Medulla oblongata (tissue), 1 donor: ENCODE results near the gene CAMK4.

Experiments used
- DNase-seq: peaks from one replicate; pipeline ENCODE4 v3.0.0-alpha.2; 2015; ENCODE audit errors: extremely low spot score

CAMK4 gene

DNA sequence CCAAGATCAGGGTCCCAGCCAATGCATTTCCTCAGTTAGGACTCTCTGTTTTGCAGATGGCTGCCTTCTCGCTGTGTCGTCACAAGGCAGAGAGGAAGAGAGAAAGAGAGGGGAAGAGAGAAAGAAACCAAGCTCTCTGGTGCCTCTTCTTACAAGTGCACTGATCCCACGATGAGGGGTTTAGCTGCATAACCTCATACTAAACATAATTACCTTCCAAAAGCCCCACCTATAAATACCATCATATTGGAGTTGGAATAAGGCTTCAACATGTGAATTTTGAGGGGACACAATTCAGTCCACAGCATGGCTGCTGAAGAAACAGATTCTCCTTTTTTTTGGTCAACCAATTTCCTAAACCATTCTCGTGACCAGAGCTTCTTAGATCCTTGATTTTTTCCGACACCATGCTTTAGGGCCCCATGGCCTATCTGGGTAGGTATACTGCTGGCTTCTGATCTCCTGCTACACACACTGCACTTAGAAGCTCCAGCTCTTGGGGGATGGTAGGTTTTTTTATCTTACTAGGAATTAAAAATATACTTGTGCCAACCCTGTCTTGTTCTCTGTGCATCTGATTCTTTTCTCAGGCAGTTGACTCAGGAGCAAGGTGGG lies 5.1 kb downstream of the CAMK4 start:
- no peak for DNase-seq

DNA sequence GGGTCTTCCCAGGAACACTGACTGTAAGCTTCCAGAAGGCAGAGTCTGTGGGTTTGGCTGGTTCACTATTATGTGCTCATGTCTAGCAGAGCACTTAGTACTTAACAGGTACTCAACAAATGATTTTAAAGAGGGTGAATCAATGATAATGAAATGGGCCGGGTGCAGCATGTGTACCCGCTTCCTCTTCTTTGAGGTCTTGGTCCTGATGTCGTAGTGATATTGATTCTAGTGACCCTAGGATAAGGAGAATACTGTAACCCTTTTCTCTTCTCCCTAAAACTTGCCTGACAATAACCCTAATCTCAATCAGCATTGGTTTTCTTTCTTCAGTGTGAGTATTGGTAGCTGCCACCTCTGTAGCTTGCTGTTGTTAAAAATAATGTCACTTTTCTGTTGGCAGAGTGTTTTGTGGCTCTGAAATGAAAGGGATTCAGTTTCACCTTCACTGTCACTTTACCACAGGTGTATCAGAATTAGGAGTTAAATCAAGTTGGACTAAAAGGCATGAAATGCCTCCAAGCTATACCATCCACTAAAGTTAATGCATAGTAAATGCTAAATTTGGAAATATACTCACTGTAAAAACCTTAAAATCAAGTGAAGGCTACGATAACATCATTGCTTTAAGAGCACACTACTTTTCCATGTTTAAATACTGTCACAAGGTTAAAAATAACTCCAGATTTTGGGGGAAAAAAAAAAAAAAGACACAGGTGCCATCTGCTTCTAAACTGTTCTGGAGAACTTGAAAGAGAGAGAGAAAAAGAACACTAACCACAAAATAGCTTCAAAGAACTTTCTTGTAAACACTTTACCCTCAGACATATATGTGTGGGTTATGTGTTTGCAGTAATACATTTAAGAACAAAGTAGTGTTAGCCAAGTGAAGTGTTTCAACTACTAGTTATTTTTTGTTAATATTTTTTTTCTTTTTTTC lies 6.0 kb downstream of the CAMK4 start:
- no peak for DNase-seq

DNA sequence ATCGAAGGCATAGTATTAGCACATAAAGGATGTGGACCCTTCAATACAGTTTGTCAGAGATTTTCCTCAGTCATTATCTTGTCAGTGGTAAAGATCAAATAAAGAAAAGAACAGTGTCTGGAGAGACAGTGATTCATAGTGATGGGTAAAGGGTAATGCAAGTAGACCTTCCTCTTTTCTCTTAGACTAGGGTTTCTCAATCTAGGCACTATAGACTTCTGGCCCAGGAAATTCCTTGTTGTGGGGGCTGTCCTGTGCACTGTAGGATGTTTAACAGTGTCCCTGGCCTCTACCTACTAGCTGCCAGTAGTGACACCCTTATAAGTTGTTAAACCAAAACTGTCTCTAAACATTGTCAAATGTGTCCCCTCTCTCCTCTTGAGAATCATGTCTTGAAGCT lies 6.9 kb downstream of the CAMK4 start:
- no peak for DNase-seq

DNA sequence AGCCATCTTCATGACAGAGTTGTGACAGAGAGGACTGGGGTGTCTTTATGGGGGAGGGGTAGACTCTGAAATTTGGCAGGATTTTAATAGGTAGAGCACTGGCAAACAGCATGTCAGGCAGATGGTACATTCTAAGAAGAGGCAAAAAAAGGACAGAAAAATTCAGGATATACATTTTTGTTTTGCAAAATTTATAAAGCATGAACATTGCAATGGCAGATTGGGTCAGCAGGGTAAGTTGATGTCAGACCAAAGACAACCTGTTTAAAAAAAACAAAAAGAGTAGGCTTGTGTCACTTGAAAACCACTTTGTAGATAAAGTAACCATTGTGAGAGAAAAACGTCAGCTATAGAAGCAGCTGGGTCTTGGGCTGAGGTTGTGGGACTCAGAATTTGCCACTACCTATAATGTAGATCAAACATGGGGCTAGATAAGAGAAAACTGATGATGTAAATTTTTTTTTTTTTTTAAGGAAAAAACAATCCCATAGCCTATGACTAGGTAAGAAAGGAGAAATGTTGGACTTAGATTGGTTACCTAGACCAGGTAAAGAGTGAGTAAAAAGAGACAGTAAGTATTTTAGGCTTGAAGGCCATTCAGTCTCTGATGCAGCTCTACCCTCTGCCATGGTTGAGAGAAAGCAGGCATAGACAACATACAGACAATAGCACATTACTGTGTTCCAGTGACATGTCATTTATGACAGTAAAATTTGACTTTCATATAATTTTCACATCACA lies 8.3 kb downstream of the CAMK4 start:
- no peak for DNase-seq

DNA sequence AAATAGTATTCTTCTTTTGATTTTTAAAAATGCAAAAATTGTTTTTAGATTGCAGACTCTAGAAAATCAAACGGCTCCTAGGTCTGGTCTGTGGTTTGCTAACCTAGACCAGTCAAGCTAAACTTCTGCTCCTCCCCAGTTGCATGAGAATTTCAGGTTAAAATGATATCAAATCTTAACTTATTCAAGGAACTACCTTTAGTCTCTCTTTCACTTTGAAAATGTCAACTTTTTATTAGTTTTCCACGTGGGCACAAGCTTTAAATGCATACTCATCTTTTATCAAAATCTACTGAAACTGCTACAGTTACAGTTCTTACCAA lies 8.8 kb downstream of the CAMK4 start:
- DNase-seq, result no peak

DNA sequence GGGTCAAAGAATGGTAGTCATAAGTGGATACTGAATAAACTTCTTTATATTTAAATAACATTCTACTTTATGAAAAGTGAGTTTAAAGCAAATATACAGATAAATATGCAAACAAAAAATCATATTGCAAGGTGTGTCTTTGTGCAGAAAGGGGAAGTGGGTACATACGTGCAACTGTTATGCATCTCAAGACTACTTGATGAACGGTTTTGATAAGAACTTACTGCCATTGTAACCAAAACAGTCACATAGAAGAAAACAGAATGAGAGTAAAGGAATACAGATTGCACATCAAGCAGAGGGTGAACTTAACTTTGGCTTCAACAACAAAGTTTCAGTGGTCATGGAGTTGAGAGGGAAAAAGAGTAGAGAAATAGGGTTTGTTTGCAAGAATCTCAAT lies 9.9 kb downstream of the CAMK4 start:
- DNase-seq, result no peak

DNA sequence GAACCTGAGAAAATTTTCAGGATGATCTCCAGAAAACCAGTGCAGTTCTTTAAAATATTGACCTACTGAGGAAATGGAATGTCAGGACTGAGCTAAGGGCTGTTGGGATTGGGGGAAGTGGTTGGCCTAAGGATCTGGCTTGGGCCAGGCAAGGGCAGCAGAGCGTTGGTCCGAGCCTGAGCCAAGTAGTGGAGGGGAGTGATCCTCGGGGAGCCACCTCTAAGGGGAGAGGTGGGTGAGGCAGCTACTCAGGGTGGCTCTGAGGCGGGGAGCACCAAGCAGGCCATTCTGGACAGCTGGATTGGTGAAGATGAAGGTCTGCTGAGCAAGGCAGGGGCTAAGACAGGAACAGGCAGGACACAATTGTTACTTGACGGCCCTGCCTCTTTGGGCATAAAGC lies 11.5 kb downstream of the CAMK4 start:
- DNase-seq, result no peak

DNA sequence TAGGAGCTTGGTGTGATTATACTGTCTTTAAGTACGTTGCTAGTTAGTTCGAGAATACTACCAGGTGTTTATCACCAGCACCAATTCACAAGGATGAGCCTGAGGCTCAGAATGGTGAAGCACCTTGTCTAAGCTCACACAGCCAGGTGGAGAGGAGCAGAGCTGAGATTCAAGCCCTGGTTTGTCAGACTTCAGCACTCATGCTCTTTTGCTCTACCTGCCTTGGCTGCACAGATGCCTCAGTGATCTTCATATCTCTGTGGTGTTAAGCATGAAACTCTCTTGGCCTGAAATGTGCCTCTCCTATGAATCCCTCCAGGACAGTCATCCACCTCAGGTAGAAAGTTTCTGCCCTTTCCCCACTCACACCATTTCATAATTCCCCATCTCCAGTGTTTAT lies 12.2 kb downstream of the CAMK4 start:
- DNase-seq, result no peak

DNA sequence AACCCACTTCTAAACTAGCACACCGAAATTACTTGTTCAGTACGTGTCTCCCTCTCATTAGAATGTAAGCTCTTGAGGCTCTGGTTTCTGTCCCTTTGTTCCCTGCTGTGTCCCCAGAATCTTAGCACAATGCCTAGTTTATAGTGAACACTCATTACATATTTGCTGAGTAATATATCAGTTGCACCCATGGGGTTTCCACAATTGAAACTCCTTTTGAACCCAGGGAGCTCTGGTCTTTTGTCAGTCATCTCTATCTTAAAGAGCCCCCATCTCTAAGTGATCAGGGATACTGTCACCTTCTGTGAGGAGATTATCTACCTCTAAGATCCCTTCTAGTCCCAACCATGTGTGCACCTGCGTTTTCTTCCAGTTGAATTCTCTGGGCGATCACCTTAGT lies 12.8 kb downstream of the CAMK4 start:
- DNase-seq, result no peak

DNA sequence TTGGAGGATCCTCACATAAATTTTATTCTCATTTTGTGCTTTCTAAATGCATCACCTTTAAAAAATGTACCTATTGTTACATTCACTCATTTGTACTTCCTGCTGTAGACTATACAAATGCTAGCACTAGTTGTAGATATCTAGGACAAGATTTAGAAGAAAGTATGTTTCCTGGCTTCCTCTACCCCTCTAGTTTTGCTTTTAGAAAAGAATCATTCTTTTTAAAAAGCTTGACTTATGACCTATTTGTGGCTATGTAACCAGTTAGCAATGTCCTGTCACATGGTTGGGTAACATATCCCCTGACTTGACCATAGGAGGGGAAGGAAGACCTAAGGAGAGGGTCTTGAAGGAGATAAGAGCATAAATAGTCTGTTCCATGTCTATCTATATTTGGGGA lies 13.3 kb downstream of the CAMK4 start:
- no peak for DNase-seq

DNA sequence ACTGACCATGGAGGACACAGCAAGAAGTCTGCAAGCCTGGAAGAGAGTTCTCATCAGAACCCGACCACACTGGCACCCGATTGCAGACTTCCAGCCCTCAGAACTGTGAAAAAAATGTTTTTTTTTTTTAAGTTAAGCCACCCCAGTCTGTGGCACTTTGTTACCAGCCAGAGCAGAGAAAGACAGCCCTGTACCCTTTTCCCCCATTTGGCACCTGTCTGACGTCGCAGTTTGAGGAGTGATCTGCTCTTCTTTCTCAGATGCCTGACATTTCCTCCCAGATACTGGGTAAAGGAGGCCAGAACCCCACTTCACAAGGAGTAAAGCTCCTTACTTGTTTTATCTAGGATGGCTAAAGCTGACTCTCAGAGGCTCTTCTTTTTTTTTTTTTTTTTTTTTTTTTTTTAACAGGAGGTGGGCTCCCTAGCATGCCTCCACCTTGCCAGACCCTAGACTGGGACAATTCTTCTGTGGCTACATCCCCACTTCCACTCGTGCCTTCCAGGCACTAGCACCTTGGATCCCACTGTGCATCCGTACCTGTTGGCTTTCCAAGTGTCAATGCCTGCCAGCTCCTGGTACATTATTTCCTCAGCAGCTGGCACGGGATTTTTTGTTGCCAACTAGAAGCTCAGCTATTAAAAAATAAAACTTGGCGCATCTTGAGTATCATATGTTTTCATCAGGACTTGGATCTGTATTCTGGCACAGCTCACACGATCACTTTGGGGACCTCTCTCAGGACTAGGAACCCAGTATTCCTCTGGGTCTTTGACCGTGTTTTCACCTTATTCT lies 14.4 kb downstream of the CAMK4 start:
- DNase-seq, result no peak

DNA sequence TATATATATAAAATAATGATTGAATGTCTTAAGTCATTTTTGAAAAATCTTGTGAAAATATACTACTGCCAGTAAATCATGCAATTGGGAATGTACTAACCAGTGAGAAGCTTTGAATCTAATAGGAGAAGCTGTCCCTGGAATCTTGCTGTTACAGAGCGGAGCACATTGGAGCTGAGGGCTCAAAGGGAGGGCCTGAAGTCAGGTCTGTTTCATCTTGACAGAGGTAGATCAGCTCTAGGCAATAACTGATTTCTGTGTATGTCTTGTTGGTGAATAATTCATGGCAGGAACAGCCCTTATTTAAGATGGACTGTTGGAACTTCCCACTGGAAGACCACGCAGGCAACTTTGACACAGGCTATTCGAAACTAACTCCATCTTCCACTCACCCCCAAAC lies 17.5 kb downstream of the CAMK4 start:
- DNase-seq, result no peak

DNA sequence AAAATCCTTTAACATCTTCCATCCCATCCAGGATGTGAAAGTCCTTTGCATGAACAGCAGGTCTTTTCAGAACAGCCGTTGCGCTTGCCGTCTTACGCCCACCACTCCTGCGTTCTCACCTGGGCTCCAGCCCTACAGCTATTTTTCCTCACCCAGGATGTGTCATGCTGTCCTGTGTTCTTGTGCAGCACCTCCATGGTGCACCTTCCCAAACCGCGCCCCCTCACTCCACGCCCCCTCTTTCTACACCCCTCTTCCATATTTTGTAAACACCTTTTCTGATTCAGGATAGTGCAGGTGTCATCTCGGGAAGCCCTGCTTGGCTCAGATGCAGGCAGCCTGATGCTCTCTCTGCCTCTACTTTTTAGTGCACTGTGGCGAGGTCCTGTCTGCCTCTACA lies 18.4 kb downstream of the CAMK4 start:
- no peak for DNase-seq

DNA sequence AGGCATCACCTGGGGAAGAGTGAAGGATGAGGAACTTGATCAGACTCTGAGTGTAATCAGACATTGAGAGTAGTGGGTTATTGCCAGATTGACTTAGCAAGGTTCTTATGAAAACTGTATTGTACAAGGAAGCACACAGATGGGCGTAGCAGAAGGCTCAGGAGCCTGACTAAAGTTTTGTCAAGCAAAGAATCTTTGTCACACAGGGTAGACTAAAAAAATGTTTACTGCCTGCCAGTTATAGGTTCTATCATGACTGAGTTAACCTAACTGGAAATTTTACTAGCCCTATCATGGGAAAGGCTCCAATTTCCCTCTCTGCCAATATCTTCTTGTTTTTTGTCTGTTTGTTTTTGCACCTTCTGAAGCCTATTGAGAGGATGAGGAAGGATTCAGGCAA lies 19.1 kb downstream of the CAMK4 start:
- no peak for DNase-seq

DNA sequence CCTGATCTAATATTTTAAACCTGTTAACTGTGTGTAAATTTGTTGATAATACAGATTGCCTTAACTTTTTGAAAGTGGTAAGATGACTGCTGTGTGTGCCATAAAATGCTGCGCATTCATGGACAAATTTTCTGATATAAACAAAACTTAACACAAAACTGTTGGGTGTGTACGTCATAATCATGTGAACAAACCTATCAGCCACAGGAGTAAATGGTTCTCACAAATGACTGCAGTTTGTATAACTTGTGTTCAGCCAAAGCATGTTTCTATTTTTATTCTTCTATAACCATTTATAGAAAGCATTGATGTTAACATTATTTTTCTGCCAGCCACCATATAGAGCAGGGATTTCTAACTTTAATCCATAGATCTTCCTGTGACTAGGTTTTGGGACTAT lies 21.5 kb downstream of the CAMK4 start:
- no peak for DNase-seq

DNA sequence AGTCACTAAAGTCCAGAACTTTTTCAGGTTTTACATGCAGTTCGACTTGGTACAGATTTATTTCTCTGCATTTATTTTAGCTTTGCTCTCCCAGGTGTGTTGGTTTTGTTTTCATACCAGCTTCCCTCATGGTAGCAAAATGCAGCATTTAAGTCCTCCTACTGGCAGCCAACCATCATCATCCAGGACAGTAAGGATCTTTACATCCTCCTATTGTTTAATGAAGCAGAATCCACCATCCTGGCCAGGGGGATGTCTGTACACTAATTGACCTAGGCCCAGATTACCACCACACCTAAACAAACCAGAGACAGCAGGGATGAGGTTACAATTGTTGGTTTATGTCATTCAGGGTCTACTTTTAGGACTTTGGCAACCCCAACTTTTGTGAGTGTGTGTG lies 22.3 kb downstream of the CAMK4 start:
- no peak for DNase-seq

DNA sequence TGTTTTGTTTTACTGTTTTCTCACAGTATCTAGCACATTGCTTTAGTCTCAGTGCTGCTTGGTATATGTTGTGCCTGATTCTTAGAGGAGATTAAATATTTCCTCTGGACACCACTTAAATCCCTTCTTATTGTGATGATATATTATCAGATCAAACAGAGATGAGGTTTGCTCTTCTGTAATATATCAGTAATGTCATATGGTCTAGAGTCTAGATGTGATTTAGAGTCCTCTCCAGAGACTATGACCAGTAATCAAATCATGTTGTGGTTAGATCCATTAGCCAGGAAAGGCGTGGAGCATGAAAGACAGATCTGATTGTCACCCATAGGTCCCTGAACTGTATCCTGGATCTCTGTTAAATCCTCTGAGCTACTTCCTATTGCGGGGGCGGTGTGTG lies 24.4 kb downstream of the CAMK4 start:
- no peak for DNase-seq

DNA sequence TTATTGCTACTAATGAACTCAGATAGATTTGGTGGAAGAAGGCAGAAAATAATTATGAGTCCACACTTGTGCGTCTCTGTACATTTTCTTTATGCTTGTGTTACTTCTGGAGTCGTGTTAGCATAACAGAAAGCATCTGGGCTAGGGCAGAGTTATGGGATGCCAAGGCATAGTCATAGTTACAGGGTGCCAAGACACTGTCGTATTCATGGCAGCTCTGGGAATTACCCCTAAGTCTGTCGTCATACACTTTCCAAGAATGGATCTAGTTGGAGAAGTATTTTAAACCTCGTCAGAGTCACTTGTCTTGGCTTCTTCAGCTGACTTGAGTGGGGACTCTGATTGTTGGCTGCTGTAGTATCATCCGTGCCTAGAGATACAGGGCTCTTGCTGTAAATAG lies 27.7 kb downstream of the CAMK4 start:
- DNase-seq, result no peak

DNA sequence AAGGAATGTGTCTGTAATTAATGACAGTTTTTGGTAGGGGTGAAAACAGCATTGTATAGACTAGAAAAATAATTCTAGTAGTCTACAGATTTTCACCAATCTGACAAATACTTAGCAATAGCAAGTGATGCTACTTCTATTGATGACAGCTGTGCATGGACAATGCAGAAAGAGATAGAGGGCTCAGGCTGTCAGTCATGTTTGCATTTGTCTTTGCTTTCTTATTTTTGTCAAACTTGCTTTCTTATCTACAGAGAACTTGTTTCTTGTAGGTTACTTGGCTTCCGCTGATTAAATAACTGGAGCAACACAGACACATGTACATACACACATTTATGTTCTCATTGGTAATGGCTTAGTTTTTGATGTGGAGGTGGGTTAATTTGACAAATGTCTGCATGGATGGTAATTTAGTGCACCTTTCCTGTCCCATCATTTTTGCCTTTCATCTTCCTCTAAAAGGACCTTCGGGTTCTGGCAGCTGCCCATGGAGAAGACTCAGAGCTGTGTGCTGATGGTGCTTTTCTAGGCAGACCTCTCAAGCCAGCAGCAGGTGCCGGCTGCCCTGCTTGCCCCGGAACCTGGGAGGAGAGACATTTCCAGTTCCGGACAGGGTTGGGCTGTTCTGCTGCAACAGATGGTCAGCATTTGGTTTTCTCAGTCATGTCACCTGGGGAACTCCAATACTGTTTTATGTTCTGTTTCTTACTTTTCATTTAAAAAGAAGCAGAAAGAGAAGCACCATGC lies 28.8 kb downstream of the CAMK4 start:
- no peak for DNase-seq

DNA sequence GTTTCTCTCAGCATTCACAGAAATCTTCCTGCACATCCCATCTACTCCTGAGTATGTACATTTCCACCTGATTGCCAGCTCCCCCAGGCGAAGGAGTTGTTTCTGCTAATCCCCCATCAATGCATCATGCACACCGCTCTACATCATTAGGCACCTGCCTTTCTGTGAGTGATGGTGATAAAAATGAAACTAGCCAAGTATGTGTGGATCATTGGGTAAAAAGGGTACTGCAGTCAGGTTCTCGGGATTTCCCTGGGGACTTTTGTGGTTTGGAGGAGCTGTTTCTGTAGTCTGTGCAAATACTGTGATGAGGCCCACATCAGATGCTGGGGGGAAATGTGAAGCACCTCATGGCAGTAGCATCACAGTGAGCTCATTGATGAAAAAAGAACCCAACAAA lies 30.4 kb downstream of the CAMK4 start:
- no peak for DNase-seq

DNA sequence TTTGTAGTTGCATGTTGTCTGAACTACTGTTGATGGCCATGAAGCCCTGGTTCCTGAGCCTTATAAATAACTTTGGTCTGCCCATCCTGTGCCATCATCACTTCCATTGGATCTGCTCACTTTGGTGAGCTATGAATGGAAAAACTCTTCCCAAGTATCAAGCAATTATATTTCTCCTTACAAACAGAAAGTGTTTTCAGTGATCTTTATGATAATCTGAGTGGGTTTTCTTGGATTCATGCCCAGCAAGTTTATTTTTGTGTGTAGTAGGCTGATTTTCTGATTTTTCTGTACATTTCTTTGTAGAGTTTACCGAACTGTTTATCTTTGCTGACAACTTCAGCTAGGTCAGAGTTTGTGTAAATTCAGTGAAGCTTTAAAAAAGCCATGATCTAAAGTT lies 31.0 kb downstream of the CAMK4 start:
- no peak for DNase-seq
